Measurements from ENCODE around the gene PDIK1L.

The PDIK1L gene

GRCh38 chr1:26111530-26112406, at the start of gene PDIK1L:
Gene PDIK1L, plus strand, starts transcription at chr1:26111824. Its CDS starts 2,485 bp downstream, at chr1:26114309.
- peak within 1 kb of the TSS; percentile 93 to 99 (median 97) for H3K4me3 Mint-ChIP-seq
- peak within 1 kb of the TSS; percentile 98 to 99 (median 99) for H3K27ac Mint-ChIP-seq
- H3K27me3 Mint-ChIP-seq (ENCODE audit: low read depth), result no peaks in the 10 kb centered on the region
- no peaks in the 10 kb centered on the region for H3K9me3 Mint-ChIP-seq
- H3K4me1 Mint-ChIP-seq, result peaks cover 30% of the 10 kb centered on the region
- H3K36me3 Mint-ChIP-seq (ENCODE audit: low read depth), result peaks cover 17% of the 10 kb centered on the region
- no peak for TF ChIP-seq CTCF (IDR thresholded peaks at IDR 0.05; ENCODE audit: unreplicated experiment in 3 of 3)

GRCh38 chr1:26064553-26064952, 47.1 kb upstream of the PDIK1L start:
- Mint-ChIP-seq H3K27ac (peak overlapping the region in 2 of 3 experiments; percentile 57 to 72), H3K27me3 (ENCODE audit: low read depth) (peaks cover 23% of the 10 kb centered on the region), H3K4me3 (peak overlapping the region in 1 of 3 experiments; percentile 38), H3K4me1 (peaks cover 45% of the 10 kb centered on the region), H3K9me3 (no peaks in the 10 kb centered on the region), H3K36me3 (ENCODE audit: low read depth) (no peaks in the 10 kb centered on the region)
- no peak for TF ChIP-seq CTCF (IDR thresholded peaks at IDR 0.05; ENCODE audit: unreplicated experiment in 3 of 3)

GRCh38 chr1:26066160-26066559, 45.5 kb upstream of the PDIK1L start:
- H3K27ac Mint-ChIP-seq, result no peak overlapping the region
- no peak for TF ChIP-seq CTCF (IDR thresholded peaks at IDR 0.05; ENCODE audit: unreplicated experiment in 3 of 3)
- H3K9me3 Mint-ChIP-seq, result no peaks in the 10 kb centered on the region
- H3K27me3 Mint-ChIP-seq (ENCODE audit: low read depth), result peaks cover 18% of the 10 kb centered on the region
- H3K4me3 Mint-ChIP-seq, result peak overlapping the region in 2 of 3 experiments; percentile 81 to 90
- H3K4me1 Mint-ChIP-seq, result peaks cover 36% of the 10 kb centered on the region
- H3K36me3 Mint-ChIP-seq (ENCODE audit: low read depth), result no peaks in the 10 kb centered on the region

- H3K27me3 Mint-ChIP-seq (ENCODE audit: low read depth), result peaks cover 22% of the 10 kb centered on the region
- no peaks in the 10 kb centered on the region for H3K9me3 Mint-ChIP-seq
- TF ChIP-seq CTCF (IDR thresholded peaks at IDR 0.05; ENCODE audit: unreplicated experiment in 3 of 3), result no peak
- H3K36me3 Mint-ChIP-seq (ENCODE audit: low read depth), result no peaks in the 10 kb centered on the region
- H3K27ac Mint-ChIP-seq, result no peak overlapping the region
- peak overlapping the region in 2 of 3 experiments; percentile 81 to 90 for H3K4me3 Mint-ChIP-seq
- H3K4me1 Mint-ChIP-seq, result peaks cover 36% of the 10 kb centered on the region
Observed at GRCh38 chr1:26066857-26067256, 44.8 kb upstream of the PDIK1L start.

GRCh38 chr1:26067432-26067911, 44.2 kb upstream of the PDIK1L start, which contains the start of gene TRIM63:
Gene TRIM63, minus strand, starts transcription at chr1:26067630. Its CDS starts 136 bp downstream, at chr1:26067494.
- H3K4me3 Mint-ChIP-seq, result peak within 1 kb of the TSS; percentile 56 to 90 (median 81)
- no peak for TF ChIP-seq CTCF (IDR thresholded peaks at IDR 0.05; ENCODE audit: unreplicated experiment in 3 of 3)
- H3K27me3 Mint-ChIP-seq (ENCODE audit: low read depth), result peaks cover 27% of the 10 kb centered on the region
- H3K36me3 Mint-ChIP-seq (ENCODE audit: low read depth), result no peaks in the 10 kb centered on the region
- H3K27ac Mint-ChIP-seq, result peak within 1 kb of the TSS; percentile 63 to 75 (median 66)
- H3K4me1 Mint-ChIP-seq, result peaks cover 42% of the 10 kb centered on the region
- H3K9me3 Mint-ChIP-seq, result no peaks in the 10 kb centered on the region

Data from nephron (organoid).